Smooth muscle cell (in vitro differentiated cells): ENCODE measurements around the gene FBXL14. TPM values are rescaled to one million over a fixed set of nuclear protein-coding genes. Genes with fewer than 3 reads are reported as not detected.

ENCODE experiments used
- DNase-seq: peaks from one replicate; lab custom pipeline; 2025; ENCODE audit not compliant: unreplicated experiment; lab: John Stamatoyannopoulos, UW
- H2AFZ ChIP-seq: fragments of 200-600 bp; sonication (generic); 2 replicates; pipeline ENCODE4 v1.6.0; 2016; ENCODE audit warnings: antibody characterized with exemption, low read depth, mild to moderate bottlenecking
- H3F3A ChIP-seq: fragments of 200-600 bp; sonication (generic); 2 replicates; pipeline ENCODE4 v1.6.0; 2017; ENCODE audit warnings: antibody characterized with exemption, low read depth
- H3K27ac ChIP-seq: fragments of 200-600 bp; sonication (generic); 2 replicates; pipeline ENCODE4 v1.5.1; 2016; ENCODE audit warnings: low read depth, mild to moderate bottlenecking
- H3K27me3 ChIP-seq: fragments of 200-600 bp; sonication (generic); 2 replicates; pipeline ENCODE4 v1.6.1; 2016; ENCODE audit warnings: low read depth, mild to moderate bottlenecking
- H3K36me3 ChIP-seq: fragments of 200-600 bp; sonication (generic); 2 replicates; pipeline ENCODE4 v1.5.1; 2016; ENCODE audit warnings: low read depth
- H3K4me1 ChIP-seq: fragments of 200-600 bp; sonication (generic); 2 replicates; pipeline ENCODE4 v1.5.1; 2016; ENCODE audit warnings: low read depth
- H3K4me2 ChIP-seq: fragments of 200-600 bp; sonication (generic); 2 replicates; pipeline ENCODE4 v1.6.0; 2016; ENCODE audit warnings: mild to moderate bottlenecking
- H3K4me3 ChIP-seq: fragments of 200-600 bp; sonication (generic); 2 replicates; pipeline ENCODE4 v1.5.1; 2016; ENCODE audit warnings: mild to moderate bottlenecking
- H3K79me2 ChIP-seq: fragments of 200-600 bp; sonication (generic); 2 replicates; pipeline ENCODE4 v1.6.0; 2016; ENCODE audit warnings: low read depth, mild to moderate bottlenecking
- H3K9ac ChIP-seq: fragments of 200-600 bp; sonication (generic); 2 replicates; pipeline ENCODE4 v1.6.0; 2016; ENCODE audit warnings: low read depth
- H3K9me3 ChIP-seq: fragments of 200-600 bp; sonication (generic); replicated peaks from 2 replicates; pipeline ENCODE4 v1.5.1; 2016; ENCODE audit warnings: low read depth
- H4K20me1 ChIP-seq: fragments of 200-600 bp; sonication (generic); 2 replicates; pipeline ENCODE4 v1.6.0; 2016; ENCODE audit warnings: low read depth
- CTCF ChIP-seq: fragments of 200-600 bp; sonication (generic); IDR thresholded peaks from 2 replicates; pipeline ENCODE4 v1.5.1; 2017; ENCODE audit warnings: borderline replicate concordance, mild to moderate bottlenecking, antibody characterized with exemption; ENCODE audit not compliant: insufficient read depth, poor library complexity, severe bottlenecking
- WGBS: methylation state at CpG from one replicate; pipeline ENCODE4 v1.1.7; 2016; ENCODE audit warnings: low lambda C conversion rate; 5-methylcytosine and 5-hydroxymethylcytosine counted together
- polyA plus RNA-seq: library from polyadenylated mRNA; unstranded; fragments of >200 nt; fragmentation: Nextera tagmentation; extraction: Ambion mirVana; gene quantifications from 2 replicates; pipeline ENCODE4 v1.2.1, GENCODE V29; 2016
- total RNA-seq: library from RNA; depleted of rRNA; stranded (reverse); fragments of >200 nt; gene quantifications from 2 replicates; pipeline ENCODE4 v1.2.3, GENCODE V29; 2014

The FBXL14 gene
- total and polyA plus RNA-seq, 2 experiments from 2014 or later: 5.0 to 9.3 TPM

- no peak overlapping the region for H3K9ac ChIP-seq
- H3K27ac ChIP-seq: no peak overlapping the region
- H3K36me3 ChIP-seq: no peaks in the 10 kb centered on the region
- no peak overlapping the region for H3K4me2 ChIP-seq
- peaks cover 16% of the 10 kb centered on the region for H3F3A ChIP-seq
- H4K20me1 ChIP-seq: peaks cover 90% of the 10 kb centered on the region
- no peak for TF ChIP-seq CTCF
- peaks cover 34% of the 10 kb centered on the region for H3K27me3 ChIP-seq
- no peak overlapping the region for H3K4me3 ChIP-seq
- peaks cover 42% of the 10 kb centered on the region for H3K4me1 ChIP-seq
- H2AFZ ChIP-seq: no peak overlapping the region
- no peaks in the 10 kb centered on the region for H3K9me3 ChIP-seq
- H3K79me2 ChIP-seq: no peaks in the 10 kb centered on the region
- DNase-seq: no peak
- 82% methylated on average over 14 of the region's 15 CpGs for WGBS
These were observed 20.2 kb downstream of the FBXL14 start for GRCh38 chr12:1573960-1574864.

DNA sequence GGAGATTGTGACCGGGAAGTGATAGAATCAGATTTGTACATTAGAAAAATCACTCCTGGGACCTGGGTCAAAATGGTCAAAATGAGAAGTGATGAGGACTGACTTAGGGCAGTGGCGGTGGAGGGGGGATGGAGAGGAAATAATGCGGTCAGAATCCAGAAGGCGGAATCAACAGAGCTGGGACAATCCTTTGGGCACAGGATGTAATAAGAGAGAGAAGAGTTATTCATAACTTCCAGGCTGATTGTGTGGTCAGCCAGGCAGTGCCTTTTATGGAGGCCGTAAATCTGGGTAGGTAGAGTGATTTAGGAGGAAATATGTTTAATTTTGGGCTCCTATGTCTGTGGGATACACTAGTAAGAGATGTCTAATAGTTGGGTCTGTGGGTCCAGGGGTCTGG is 21.6 kb downstream of the FBXL14 start:
- TF ChIP-seq CTCF: no peak
- Histone ChIP-seq H3K27me3 (peaks cover 49% of the 10 kb centered on the region), H3K27ac (no peak overlapping the region), H3K4me3 (no peak overlapping the region), H3K4me1 (peaks cover 27% of the 10 kb centered on the region), H3K79me2 (no peaks in the 10 kb centered on the region), H3K9me3 (no peaks in the 10 kb centered on the region), H3K4me2 (no peak overlapping the region), H4K20me1 (peaks cover 91% of the 10 kb centered on the region), H3K9ac (no peak overlapping the region), H3K36me3 (no peaks in the 10 kb centered on the region), H3F3A (peaks cover 16% of the 10 kb centered on the region), H2AFZ (no peak overlapping the region)
- WGBS: 76% methylated on average over 5 of the region's 5 CpGs
- no peak for DNase-seq

GRCh38 chr12:1567852-1568251 is 26.5 kb downstream of the FBXL14 start:
- Histone ChIP-seq H3K4me1 (peaks cover 18% of the 10 kb centered on the region), H3K9me3 (no peaks in the 10 kb centered on the region), H2AFZ (no peak overlapping the region), H3K36me3 (no peaks in the 10 kb centered on the region), H3K9ac (no peak overlapping the region), H3F3A (no peaks in the 10 kb centered on the region), H3K27me3 (peaks cover 88% of the 10 kb centered on the region), H3K79me2 (no peaks in the 10 kb centered on the region), H4K20me1 (peaks cover 96% of the 10 kb centered on the region), H3K4me2 (no peak overlapping the region), H3K27ac (no peak overlapping the region), H3K4me3 (no peak overlapping the region)
- 96% methylated on average over 6 of the region's 6 CpGs for WGBS
- no peak for TF ChIP-seq CTCF
- no peak for DNase-seq
